GM12878 (cell line): ENCODE results near the gene MYH6. TPM values are rescaled to one million over a fixed set of nuclear protein-coding genes. Genes with fewer than 3 reads are reported as not detected.

Experiments
- ATAC-seq: fragments of 200-7000 bp; cut with Tn5 transposase; 3 replicates; pipeline ENCODE4 v1.9.1; 2020; ENCODE audit warnings: mild to moderate bottlenecking, moderate library complexity
- BruUV-seq: library from RNA; stranded (reverse); fragments of 400-500 nt; replicated peaks from 2 replicates; lab custom pipeline; 2021; lab: Mats Ljungman, UMichigan
- CTCF ChIA-PET: fragments of 300-600 bp; sonication (Branson Sonifier 250); formaldehyde crosslinking; extraction: SDS; loops from one replicate; lab custom pipeline; 2021; ENCODE audit warnings: inconsistent platforms; lab: Yijun Ruan, JAX
- POLR2A ChIA-PET: fragments of 350-600 bp; formaldehyde crosslinking; extraction: SDS; loops from one replicate; lab custom pipeline; 2021; ENCODE audit warnings: inconsistent platforms; lab: Charles Lee
- RAD21 ChIA-PET: fragments of 300-600 bp; sonication (Branson Sonifier 250); formaldehyde crosslinking; loops from one replicate; lab custom pipeline; 2023; ENCODE audit warnings: antibody characterized with exemption; ENCODE audit not compliant: unreplicated experiment; lab: Charles Lee
- SMC1A ChIA-PET: fragments of 300-600 bp; sonication (Branson Sonifier 250); formaldehyde crosslinking; loops from one replicate; lab custom pipeline; 2023; ENCODE audit not compliant: unreplicated experiment, uncharacterized antibody; lab: Charles Lee
- DNase-seq: peaks from one replicate; pipeline ENCODE4 v3.0.0-alpha.2; 2011; ENCODE audit warnings: low read depth, low spot score
- FAIRE-seq: peaks from 3 replicates; lab custom pipeline; 2011; peaks lifted over from hg19 to GRCh38; lab: Jason Lieb, UNC
- H2AFZ ChIP-seq: 2 replicates; pipeline ENCODE4 v1.6.0; 2011; ENCODE audit warnings: low read depth, low read length, control low read depth; ENCODE audit not compliant: control insufficient read depth
- H3K27ac ChIP-seq: 2 replicates; pipeline ENCODE4 v1.5.1; 2011; ENCODE audit warnings: control low read depth; ENCODE audit not compliant: control insufficient read depth, insufficient read depth
- H3K27me3 ChIP-seq, 2 experiments: replicated peaks in 1 of 2; 2 replicates each; pipeline versions ENCODE4 v1.6.0 to v1.6.1; 2011; ENCODE audit warnings: low read length in 1 of 2; ENCODE audit not compliant: control insufficient read depth in 2 of 2, insufficient read depth in 2 of 2
- H3K36me3 ChIP-seq, 2 experiments: 2 replicates each; pipeline ENCODE4 v1.5.1; 2011; ENCODE audit warnings: low read length in 1 of 2; ENCODE audit not compliant: control insufficient read depth in 2 of 2, insufficient read depth in 2 of 2
- H3K4me1 ChIP-seq: 2 replicates; pipeline ENCODE4 v1.6.1; 2011; ENCODE audit warnings: mild to moderate bottlenecking, low read length, moderate library complexity, mixed read lengths; ENCODE audit not compliant: control insufficient read depth, insufficient read depth
- H3K4me2 ChIP-seq: 2 replicates; pipeline ENCODE4 v1.6.0; 2011; ENCODE audit warnings: control low read depth; ENCODE audit not compliant: control insufficient read depth, insufficient read depth
- H3K4me3 ChIP-seq: fragments of 200-600 bp; sonication (generic); 2 replicates; pipeline ENCODE4 v1.5.1; 2016
- H3K79me2 ChIP-seq: 2 replicates; pipeline ENCODE4 v1.6.0; 2011; ENCODE audit warnings: low read length; ENCODE audit not compliant: control insufficient read depth, insufficient read depth
- H3K9ac ChIP-seq: 2 replicates; pipeline ENCODE4 v1.8.0; 2011; ENCODE audit warnings: low read length, control low read depth, mixed read lengths; ENCODE audit not compliant: control insufficient read depth, insufficient read depth
- H3K9me3 ChIP-seq: replicated peaks from 3 replicates; pipeline ENCODE4 v1.5.1; 2011; ENCODE audit warnings: mild to moderate bottlenecking, low read length; ENCODE audit not compliant: control insufficient read depth, insufficient read depth
- H4K20me1 ChIP-seq: 2 replicates; pipeline ENCODE4 v1.6.0; 2011; ENCODE audit not compliant: control insufficient read depth, insufficient read depth
- BMI1 ChIP-seq: fragments of 450-650 bp; IDR thresholded peaks from 2 replicates; pipeline ENCODE4 v1.6.1; 2016; ENCODE audit warnings: mild to moderate bottlenecking, moderate library complexity, borderline replicate concordance
- CHD4 ChIP-seq: fragments of 200-600 bp; sonication (generic); IDR thresholded peaks from 2 replicates; pipeline ENCODE4 v1.6.1; 2016; ENCODE audit warnings: mild to moderate bottlenecking
- CREM ChIP-seq: IDR thresholded peaks from 2 replicates; pipeline ENCODE4 v1.6.1; 2014; ENCODE audit warnings: antibody characterized with exemption, low read depth
- HDAC2 ChIP-seq: fragments of 200-600 bp; sonication (generic); IDR thresholded peaks from 2 replicates; pipeline ENCODE4 v1.6.1; 2017
- IKZF2 ChIP-seq, 2 experiments: fragments of 450-650 bp; IDR thresholded peaks; 2 replicates each; pipeline ENCODE4 v1.6.1; 2017; ENCODE audit warnings: mild to moderate bottlenecking in 2 of 2, moderate library complexity in 2 of 2
- NBN ChIP-seq: fragments of 450-650 bp; IDR thresholded peaks from 2 replicates; pipeline ENCODE4 v1.6.1; 2016
- NR2C2 ChIP-seq: IDR thresholded peaks from 2 replicates; pipeline ENCODE4 v1.6.1; 2011; ENCODE audit warnings: borderline replicate concordance, low read depth; ENCODE audit not compliant: control insufficient read depth, insufficient read length
- SRF ChIP-seq, 2 experiments: IDR thresholded peaks; 2 replicates each; pipeline ENCODE4 v1.6.1; 2011; ENCODE audit warnings: low read depth in 2 of 2, low read length in 2 of 2, mild to moderate bottlenecking in 1 of 2, moderate library complexity in 1 of 2
- STAT1 ChIP-seq: fragments of 450-650 bp; conservative IDR thresholded peaks from 2 replicates; pipeline ENCODE4 v1.6.1; 2014; ENCODE audit warnings: antibody characterized with exemption, mild to moderate bottlenecking
- WRNIP1 ChIP-seq: IDR thresholded peaks from 2 replicates; pipeline ENCODE4 v1.6.1; 2011; ENCODE audit warnings: low read depth, low read length, improper control_type of control experiment, borderline replicate concordance
- ZBTB40 ChIP-seq: fragments of 450-650 bp; IDR thresholded peaks from 2 replicates; pipeline ENCODE4 v1.6.1; 2016; ENCODE audit warnings: mild to moderate bottlenecking, moderate library complexity, borderline replicate concordance
- ZNF207 ChIP-seq: fragments of 450-650 bp; IDR thresholded peaks from 2 replicates; pipeline ENCODE4 v1.6.1; 2014; ENCODE audit warnings: antibody characterized with exemption, mild to moderate bottlenecking, borderline replicate concordance
- ZNF384 ChIP-seq: IDR thresholded peaks from 2 replicates; pipeline ENCODE4 v1.6.1; 2012; ENCODE audit warnings: low read depth, mild to moderate bottlenecking, low read length, improper control_type of control experiment, borderline replicate concordance
- WGBS: methylation state at CpG from one replicate; pipeline ENCODE4 v1.1.6; 2016; ENCODE audit warnings: low lambda C conversion rate; ENCODE audit not compliant: insufficient replicate concordance, insufficient coverage; ENCODE audit errors: missing lambda C conversion rate; 5-methylcytosine and 5-hydroxymethylcytosine counted together
- in situ Hi-C: fragments of 300-500 bp; cut with MboI; formaldehyde crosslinking; loops from 9 replicates; pipeline ENCODE4 v1.14.3; 2018; ENCODE audit warnings: mixed read lengths
- intact Hi-C: fragments of 100-400 bp; cut with micrococcal nuclease; formaldehyde crosslinking; loops from one replicate; pipeline ENCODE4 v1.14.2; 2022; ENCODE audit not compliant: unreplicated experiment
- polyA plus RNA-seq, 11 experiments: library from polyadenylated mRNA; depleted of rRNA in 4 of 11; unstranded in 6 of 11; stranded (reverse) in 5 of 11; fragments of >200 nt; fragmentation: Nextera tagmentation in 4 of 11; fragmentation: Illumina TruSeq in 1 of 11; extraction: Ambion mirVana in 4 of 11; extraction: Trizol in 1 of 11; gene quantifications; 1 replicate in 1 of 11; 2 replicates in 10 of 11; pipeline versions ENCODE4 v1.2.1 to v1.2.3, GENCODE V29; 2011 to 2016; ENCODE audit warnings: inconsistent platforms in 2 of 11, missing spikeins in 2 of 11, low read depth in 1 of 11
- total RNA-seq, 4 experiments: library from RNA; depleted of rRNA in 3 of 4; stranded (reverse); fragments of >200 nt in 3 of 4; fragmentation: Illumina TruSeq in 1 of 4; extraction: Trizol in 1 of 4; gene quantifications; 2 replicates each; pipeline versions ENCODE4 v1.2.1 to v1.2.3, GENCODE V29; 2013 to 2021

Gene MYH6
- total and polyA plus RNA-seq, 10 of the 15 experiments (the other 5 are each of a cell fraction or from before 2014, with no cell fraction given) = 0.01 to 0.84 (median 0.05) TPM; not detected in 7

- ChIA-PET SMC1A (interaction anchor here (0.7 kb wide), 1 partner anchor 176 kb away, joined by 3 read pairs; no protein-coding TSS in a partner anchor), CTCF (interaction anchor here (1.7 kb wide), 1 partner anchor 32 kb away, joined by 3 read pairs; no protein-coding TSS in a partner anchor), POLR2A (no interaction called here), RAD21 (no interaction called here)
- Histone ChIP-seq H3K4me3 (no peak overlapping the region), H2AFZ (no peak overlapping the region), H3K27ac (no peak overlapping the region), H3K27me3 (peaks cover 0 to 3% of the 10 kb centered on the region in 2 experiments; a peak in 2 of 4 replicates), H3K9ac (no peak overlapping the region), H3K4me2 (no peak overlapping the region), H3K79me2 (no peaks in the 10 kb centered on the region), H3K9me3 (no peaks in the 10 kb centered on the region), H3K4me1 (no peaks in the 10 kb centered on the region), H4K20me1 (no peaks in the 10 kb centered on the region), H3K36me3 (no peaks in the 10 kb centered on the region)
- ATAC-seq (no peak), DNase-seq (no peak), FAIRE-seq (no peak)
- TF ChIP-seq ZBTB40 (no peak), WRNIP1 (no peak), NR2C2 (no peak), ZNF384 (no peak), STAT1 (no peak), NBN (no peak), HDAC2 (no peak), BMI1 (no peak), CHD4 (no peak), CREM (no peak), ZNF207 (no peak), SRF (IDR thresholded peaks at IDR 0.05; ENCODE audit: low read depth in 2 of 2, low read length in 2 of 2) (no peak), IKZF2 (IDR thresholded peaks at IDR 0.05) (no peak)
- WGBS = 39% methylated on average over 12 of the region's 14 CpGs
- intact Hi-C loops = no loop called here
- BruUV-seq = no TSS peak
- in situ Hi-C loops = no loop called here
Observed at GRCh38 chr14:23411563-23412525, 3.8 kb upstream of the MYH6 start.
